ENCODE data around the gene SYNE1. TPM values are rescaled to one million over a fixed set of nuclear protein-coding genes. Genes with fewer than 3 reads are reported as not detected.

Gene SYNE1
- total RNA-seq, 1 experiment from 2014 or later = 3.0 TPM

- no peaks in the 10 kb centered on the region for H3K79me2 ChIP-seq (ENCODE audit: insufficient read depth, low read length)
- Mint-ChIP-seq H3K27ac (no peak overlapping the region; a peak in 1 of 7 replicates), H3K27me3 (ENCODE audit: low read depth) (no peaks in the 10 kb centered on the region), H3K4me1 (peaks cover 0 to 3% of the 10 kb centered on the region in 2 experiments; a peak in 1 of 4 replicates), H3K4me3 (no peak overlapping the region), H3K36me3 (ENCODE audit: insufficient read depth in 1 of 3, low read depth in 3 of 3) (no peaks in the 10 kb centered on the region), H3K9me3 (0 out of 5 replicates have a peak, but pooled peaks cover 0 to 2% of the 10 kb centered on the region in 2 experiments)
- no peaks in the 10 kb centered on the region for H3K4me1 ChIP-seq (ENCODE audit: insufficient read depth, low read length)
- H2BK20ac ChIP-seq (ENCODE audit: low read depth, low read length, poor library complexity, severe bottlenecking) = no peak overlapping the region
- no peak overlapping the region for H4K91ac ChIP-seq (ENCODE audit: insufficient read length, low read depth, low read length)
- H3K79me1 ChIP-seq (ENCODE audit: insufficient read depth, low read depth, low read length, poor library complexity, severe bottlenecking) = no peaks in the 10 kb centered on the region
- no peak overlapping the region for H2BK12ac ChIP-seq (ENCODE audit: insufficient read length, low read depth, low read length)
- no peak overlapping the region for H2AFZ ChIP-seq (ENCODE audit: low read length)
- no peak for DNase-seq
- no peak overlapping the region for H3K9ac ChIP-seq (ENCODE audit: extremely low read depth, insufficient read length, low read length)
- no peak overlapping the region for H3K4me2 ChIP-seq (ENCODE audit: insufficient read depth, insufficient read length, low read length)
- H2BK15ac ChIP-seq (ENCODE audit: low read depth, low read length) = no peak overlapping the region
- no peak overlapping the region for H3T11ph ChIP-seq (ENCODE audit: low read length)
- H2BK5ac ChIP-seq (ENCODE audit: insufficient read length, low read length) = no peak overlapping the region
- no peaks in the 10 kb centered on the region for H3K27me3 ChIP-seq (ENCODE audit: insufficient read depth, low read length)
- H3K23me2 ChIP-seq (ENCODE audit: insufficient read length, low read depth, low read length, poor library complexity, severe bottlenecking) = no peaks in the 10 kb centered on the region
- no peak overlapping the region for H2AK5ac ChIP-seq (ENCODE audit: insufficient read length, low read length)
- H3K4ac ChIP-seq (ENCODE audit: low read depth, low read length) = no peak overlapping the region
- H3K14ac ChIP-seq (ENCODE audit: insufficient read depth, low read length) = no peak overlapping the region
- no peak overlapping the region for H4K5ac ChIP-seq (ENCODE audit: insufficient read length, low read depth, low read length)
- no peaks in the 10 kb centered on the region for H4K20me1 ChIP-seq (ENCODE audit: control insufficient read depth, insufficient read depth, insufficient read length)
- no peak overlapping the region for H2BK120ac ChIP-seq (ENCODE audit: low read depth, low read length, poor library complexity, severe bottlenecking)
- TF ChIP-seq CTCF (conservative IDR thresholded peaks at IDR 0.05) = no peak
- H3K9me3 ChIP-seq (ENCODE audit: control insufficient read depth, low read depth, low read length) = no peaks in the 10 kb centered on the region
- H3K23ac ChIP-seq (ENCODE audit: insufficient read length, low read depth, low read length) = no peak overlapping the region
- no CpG with 5 or more reads among the region's 4 CpGs for WGBS (ENCODE audit: extremely low coverage, insufficient read length, low lambda C conversion rate)
- H4K8ac ChIP-seq (replicated peaks; ENCODE audit: insufficient read length, low read depth, low read length) = no peak overlapping the region
- no peak overlapping the region for H3K18ac ChIP-seq (ENCODE audit: insufficient read length, low read depth, low read length)
- no peak overlapping the region for H3K27ac ChIP-seq (ENCODE audit: insufficient read length, low read depth, low read length)
- H3K56ac ChIP-seq (ENCODE audit: insufficient read length, low read depth, low read length) = no peak overlapping the region
These were observed 186.6 kb downstream of the SYNE1 start for GRCh38 chr6:152450519-152450918.
